H9 (cell line): ENCODE data around the gene RAB27B. TPM values are rescaled to one million over a fixed set of nuclear protein-coding genes. Genes with fewer than 3 reads are reported as not detected.

ENCODE experiments used
- DNase-seq: peaks from one replicate; pipeline ENCODE4 v3.0.0-alpha.2; 2017
- H2AFZ ChIP-seq: one replicate; pipeline ENCODE4 v1.6.1; 2013; ENCODE audit warnings: mild to moderate bottlenecking, low read length, control low read depth, moderate library complexity
- H2AK5ac ChIP-seq: 2 replicates; pipeline ENCODE4 v1.6.1; 2013; ENCODE audit warnings: low read length, control low read depth, mixed read lengths; ENCODE audit not compliant: insufficient read length
- H2BK120ac ChIP-seq: one replicate; pipeline ENCODE4 v1.6.1; 2013; ENCODE audit warnings: low read depth, mild to moderate bottlenecking, low read length, control low read depth, inconsistent platforms; ENCODE audit not compliant: poor library complexity, severe bottlenecking
- H2BK12ac ChIP-seq: 2 replicates; pipeline ENCODE4 v1.6.1; 2013; ENCODE audit warnings: low read length, control low read depth, mixed read lengths, low read depth; ENCODE audit not compliant: insufficient read length
- H2BK15ac ChIP-seq: 2 replicates; pipeline ENCODE4 v1.6.1; 2013; ENCODE audit warnings: low read depth, low read length, control low read depth
- H2BK20ac ChIP-seq: one replicate; pipeline ENCODE4 v1.6.1; 2013; ENCODE audit warnings: low read depth, mild to moderate bottlenecking, low read length, control low read depth, inconsistent platforms; ENCODE audit not compliant: poor library complexity, severe bottlenecking
- H2BK5ac ChIP-seq: 2 replicates; pipeline ENCODE4 v1.6.1; 2013; ENCODE audit warnings: low read length, control low read depth, mixed read lengths; ENCODE audit not compliant: insufficient read length
- H3K14ac ChIP-seq: 2 replicates; pipeline ENCODE4 v1.6.1; 2013; ENCODE audit warnings: low read length, control low read depth; ENCODE audit not compliant: insufficient read depth
- H3K18ac ChIP-seq: 2 replicates; pipeline ENCODE4 v1.6.1; 2013; ENCODE audit warnings: low read depth, mild to moderate bottlenecking, mixed read lengths, low read length, control low read depth; ENCODE audit not compliant: insufficient read length
- H3K23ac ChIP-seq: 2 replicates; pipeline ENCODE4 v1.6.1; 2013; ENCODE audit warnings: low read length, control low read depth, mixed read lengths, low read depth; ENCODE audit not compliant: insufficient read length
- H3K23me2 ChIP-seq: 2 replicates; pipeline ENCODE4 v1.6.1; 2013; ENCODE audit warnings: low read depth, mild to moderate bottlenecking, mixed read lengths, low read length, control low read depth; ENCODE audit not compliant: insufficient read length, poor library complexity, severe bottlenecking
- H3K27ac ChIP-seq: 2 replicates; pipeline ENCODE4 v1.5.1; 2013; ENCODE audit warnings: low read length, control low read depth, mixed read lengths, low read depth; ENCODE audit not compliant: insufficient read length
- H3K27me3 ChIP-seq: 2 replicates; pipeline ENCODE4 v1.6.1; 2013; ENCODE audit warnings: low read length, control low read depth, inconsistent platforms; ENCODE audit not compliant: insufficient read depth
- H3K4ac ChIP-seq: 2 replicates; pipeline ENCODE4 v1.6.1; 2013; ENCODE audit warnings: low read depth, mild to moderate bottlenecking, control low read depth, inconsistent platforms, low read length, moderate library complexity
- H3K4me1 ChIP-seq: 2 replicates; pipeline ENCODE4 v1.6.1; 2013; ENCODE audit warnings: low read length, control low read depth, inconsistent platforms; ENCODE audit not compliant: insufficient read depth
- H3K4me2 ChIP-seq: 2 replicates; pipeline ENCODE4 v1.6.1; 2013; ENCODE audit warnings: low read length, control low read depth, mixed read lengths; ENCODE audit not compliant: insufficient read length, insufficient read depth
- H3K56ac ChIP-seq: 2 replicates; pipeline ENCODE4 v1.6.1; 2013; ENCODE audit warnings: low read depth, mild to moderate bottlenecking, mixed read lengths, low read length, control low read depth; ENCODE audit not compliant: insufficient read length
- H3K79me1 ChIP-seq: 2 replicates; pipeline ENCODE4 v1.6.1; 2013; ENCODE audit warnings: low read depth, mild to moderate bottlenecking, moderate library complexity, low read length, control low read depth, inconsistent platforms; ENCODE audit not compliant: insufficient read depth, poor library complexity, severe bottlenecking
- H3K79me2 ChIP-seq: 2 replicates; pipeline ENCODE4 v1.6.1; 2013; ENCODE audit warnings: low read length, control low read depth, inconsistent platforms; ENCODE audit not compliant: insufficient read depth
- H3K9ac ChIP-seq: 2 replicates; pipeline ENCODE4 v1.6.1; 2013; ENCODE audit warnings: low read length, control low read depth, mixed read lengths; ENCODE audit not compliant: insufficient read length; ENCODE audit errors: extremely low read depth
- H3K9me3 ChIP-seq: one replicate; pipeline ENCODE4 v1.6.1; 2013; ENCODE audit warnings: low read depth, low read length, inconsistent platforms; ENCODE audit not compliant: control insufficient read depth
- H3T11ph ChIP-seq: one replicate; pipeline ENCODE4 v1.6.1; 2013; ENCODE audit warnings: mild to moderate bottlenecking, low read length, control low read depth, inconsistent platforms
- H4K20me1 ChIP-seq: one replicate; pipeline ENCODE4 v1.6.1; 2013; ENCODE audit not compliant: control insufficient read depth, insufficient read length, insufficient read depth
- H4K5ac ChIP-seq: 2 replicates; pipeline ENCODE4 v1.6.1; 2013; ENCODE audit warnings: low read depth, mild to moderate bottlenecking, mixed read lengths, low read length, control low read depth; ENCODE audit not compliant: insufficient read length
- H4K8ac ChIP-seq: replicated peaks from 2 replicates; pipeline ENCODE4 v1.6.1; 2013; ENCODE audit warnings: low read length, control low read depth, mixed read lengths, low read depth; ENCODE audit not compliant: insufficient read length
- H4K91ac ChIP-seq: 2 replicates; pipeline ENCODE4 v1.6.1; 2013; ENCODE audit warnings: low read depth, mild to moderate bottlenecking, moderate library complexity, mixed read lengths, low read length, control low read depth; ENCODE audit not compliant: insufficient read length
- H3K27ac Mint-ChIP-seq, 3 experiments: 2 replicates in 2 of 3; 3 replicates in 1 of 3; pipeline ENCODE4 v1.8.0; 2020 to 2021; ENCODE audit warnings: mixed read lengths in 3 of 3, mild to moderate bottlenecking in 1 of 3, moderate library complexity in 1 of 3
- H3K27me3 Mint-ChIP-seq: 2 replicates; pipeline ENCODE4 v1.8.0; 2021; ENCODE audit warnings: low read depth, mild to moderate bottlenecking, moderate library complexity, mixed read lengths
- H3K36me3 Mint-ChIP-seq, 3 experiments: 2 replicates in 2 of 3; 3 replicates in 1 of 3; pipeline ENCODE4 v1.8.0; 2020 to 2021; ENCODE audit warnings: low read depth in 3 of 3, mixed read lengths in 3 of 3; ENCODE audit not compliant: insufficient read depth in 1 of 3
- H3K4me1 Mint-ChIP-seq, 2 experiments: 2 replicates each; pipeline ENCODE4 v1.8.0; 2020; ENCODE audit warnings: mixed read lengths in 2 of 2
- H3K4me3 Mint-ChIP-seq, 2 experiments: 2 replicates in 1 of 2; 3 replicates in 1 of 2; pipeline ENCODE4 v1.8.0; 2020 to 2021; ENCODE audit warnings: mild to moderate bottlenecking in 2 of 2, mixed read lengths in 2 of 2, moderate library complexity in 1 of 2
- H3K9me3 Mint-ChIP-seq, 2 experiments: 2 replicates in 1 of 2; 3 replicates in 1 of 2; pipeline ENCODE4 v1.8.0; 2020; ENCODE audit warnings: mild to moderate bottlenecking in 2 of 2, mixed read lengths in 2 of 2, moderate library complexity in 1 of 2
- CTCF ChIP-seq: fragments of 200-600 bp; sonication (generic); conservative IDR thresholded peaks from 3 replicates; pipeline ENCODE4 v1.8.0; 2021; ENCODE audit warnings: antibody characterized with exemption, mild to moderate bottlenecking
- WGBS: extraction: QIAGEN DNeasy Blood & Tissue Kit; methylation state at CpG from one replicate; pipeline ENCODE4 v1.1.7; 2013; ENCODE audit warnings: missing lambda C conversion rate, low lambda C conversion rate, mixed read lengths; ENCODE audit not compliant: insufficient read length; ENCODE audit errors: extremely low coverage; 5-methylcytosine and 5-hydroxymethylcytosine counted together
- total RNA-seq: library from RNA; stranded (reverse); gene quantifications from 2 replicates; pipeline ENCODE4 v1.2.1, GENCODE V29; 2021

RAB27B gene
- total RNA-seq, 1 experiment from 2014 or later = 0.15 TPM

- Mint-ChIP-seq H3K27ac (no peak overlapping the region), H3K27me3 (no peaks in the 10 kb centered on the region), H3K36me3 (no peaks in the 10 kb centered on the region), H3K4me1 (no peaks in the 10 kb centered on the region; a peak in 2 of 4 replicates), H3K4me3 (no peak overlapping the region), H3K9me3 (no peaks in the 10 kb centered on the region)
- no peaks in the 10 kb centered on the region for H3K27me3 ChIP-seq
- H3K56ac ChIP-seq = no peak overlapping the region
- no CpG with 5 or more reads among the region's 1 CpG for WGBS
- H3K23ac ChIP-seq = no peak overlapping the region
- no peak overlapping the region for H2BK20ac ChIP-seq
- no peak overlapping the region for H2BK120ac ChIP-seq
- no peak overlapping the region for H3K14ac ChIP-seq
- H2AK5ac ChIP-seq = no peak overlapping the region
- no peak overlapping the region for H3K4ac ChIP-seq
- H3K4me2 ChIP-seq = no peak overlapping the region
- H3K9ac ChIP-seq = no peak overlapping the region
- H3K23me2 ChIP-seq = no peaks in the 10 kb centered on the region
- H2BK15ac ChIP-seq = no peak overlapping the region
- H3K79me1 ChIP-seq = no peaks in the 10 kb centered on the region
- H4K91ac ChIP-seq = no peak overlapping the region
- no peak overlapping the region for H3K27ac ChIP-seq
- H3T11ph ChIP-seq = no peak overlapping the region
- no peak for TF ChIP-seq CTCF
- no peak overlapping the region for H4K5ac ChIP-seq
- no peaks in the 10 kb centered on the region for H4K20me1 ChIP-seq
- no peak overlapping the region for H2BK12ac ChIP-seq
- H3K18ac ChIP-seq = no peak overlapping the region
- no peak overlapping the region for H4K8ac ChIP-seq
- DNase-seq = no peak
- no peaks in the 10 kb centered on the region for H3K4me1 ChIP-seq
- H2BK5ac ChIP-seq = no peak overlapping the region
- no peaks in the 10 kb centered on the region for H3K79me2 ChIP-seq
- H3K9me3 ChIP-seq = no peaks in the 10 kb centered on the region
- no peak overlapping the region for H2AFZ ChIP-seq
Observed at GRCh38 chr18:54813977-54814565, 14.2 kb upstream of the RAB27B start.
